GM21367 (cell line): ENCODE results near the gene LTBP4.
"Not testable (repeated sequence)": the region's sequence is repeated elsewhere in the genome, so short reads cannot be mapped to it uniquely, and the experiment has no call there.

ENCODE experiments used
- ATAC-seq: cut with Tn5 transposase; IDR thresholded peaks from one replicate; pipeline ENCODE4 v1.9.1; 2021; ENCODE audit not compliant: unreplicated experiment

Gene LTBP4

DNA sequence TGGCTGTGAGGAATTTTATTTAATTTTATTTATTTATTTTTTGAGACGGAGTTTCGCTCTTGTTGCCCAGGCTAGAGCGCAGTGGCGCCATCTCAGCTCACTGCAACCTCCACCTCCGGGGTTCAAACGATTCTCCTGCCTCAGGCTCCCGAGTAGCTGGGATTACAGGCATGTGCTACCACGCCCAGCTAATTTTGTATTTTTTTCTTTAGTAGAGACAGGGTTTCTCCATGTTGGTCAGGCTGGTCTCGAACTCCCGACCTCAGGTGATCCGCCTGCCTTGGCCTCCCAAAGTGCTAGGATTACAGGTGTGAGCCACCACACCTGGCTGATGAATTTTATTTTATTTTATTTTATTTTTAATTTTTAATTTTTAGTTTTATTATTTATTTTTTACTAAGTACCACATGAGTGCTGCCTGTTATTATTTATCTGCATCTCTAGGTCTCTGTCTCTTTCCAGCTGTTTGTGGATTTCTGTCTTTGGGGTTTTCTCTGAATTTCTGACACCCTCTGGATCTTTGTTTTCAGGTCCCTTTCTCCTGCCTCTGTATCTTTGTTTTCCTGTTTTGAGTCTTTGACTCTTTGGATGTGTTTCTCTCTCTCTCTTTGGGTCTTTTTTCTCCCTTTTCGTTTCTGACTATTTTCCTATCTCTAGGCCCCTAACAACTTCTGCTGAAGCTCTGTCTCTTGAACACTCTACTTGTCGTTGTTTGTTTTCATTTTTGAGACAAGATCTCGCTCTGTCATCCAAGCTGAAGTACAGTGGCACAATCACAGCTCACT is 23.4 kb downstream of the LTBP4 start:
- not testable (repeated sequence) for ATAC-seq

DNA sequence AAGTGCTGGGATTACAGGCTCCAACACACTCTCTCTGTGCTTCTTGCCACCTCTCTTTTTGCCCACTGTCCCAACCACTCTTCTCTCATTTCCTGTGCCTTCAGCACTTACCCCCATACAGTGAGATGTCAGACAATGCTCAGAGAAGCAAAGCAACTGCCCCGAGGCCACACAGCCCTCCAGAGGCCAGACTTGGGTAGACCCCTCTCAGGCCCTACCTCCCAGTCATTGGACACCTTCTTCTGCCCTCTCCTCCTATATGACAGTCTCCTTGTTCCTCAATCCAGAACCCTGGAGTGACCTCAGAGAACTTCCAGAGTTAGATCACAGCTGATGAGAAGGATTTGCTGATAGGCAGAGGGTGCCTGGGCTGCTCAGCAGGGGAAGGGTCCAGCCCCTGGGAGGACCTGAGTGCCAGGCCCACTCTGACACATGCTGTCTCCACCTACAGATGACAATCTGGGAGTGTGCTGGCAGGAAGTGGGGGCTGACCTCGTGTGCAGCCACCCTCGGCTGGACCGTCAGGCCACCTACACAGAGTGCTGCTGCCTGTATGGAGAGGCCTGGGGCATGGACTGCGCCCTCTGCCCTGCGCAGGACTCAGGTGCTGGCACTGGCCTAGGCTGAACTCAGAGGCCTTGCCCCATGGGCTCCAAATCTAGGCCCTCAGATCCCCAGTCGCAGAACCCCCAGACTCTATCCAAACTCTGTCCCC is 24.4 kb downstream of the LTBP4 start:
- no peak for ATAC-seq

DNA sequence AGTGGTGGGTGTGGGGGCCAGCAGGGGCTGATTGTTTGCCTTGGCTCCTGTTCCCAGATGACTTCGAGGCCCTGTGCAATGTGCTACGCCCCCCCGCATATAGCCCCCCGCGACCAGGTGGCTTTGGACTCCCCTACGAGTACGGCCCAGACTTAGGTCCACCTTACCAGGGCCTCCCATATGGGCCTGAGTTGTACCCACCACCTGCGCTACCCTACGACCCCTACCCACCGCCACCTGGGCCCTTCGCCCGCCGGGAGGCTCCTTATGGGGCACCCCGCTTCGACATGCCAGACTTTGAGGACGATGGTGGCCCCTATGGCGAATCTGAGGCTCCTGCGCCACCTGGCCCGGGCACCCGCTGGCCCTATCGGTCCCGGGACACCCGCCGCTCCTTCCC is 25.7 kb downstream of the LTBP4 start:
- ATAC-seq, result no peak

DNA sequence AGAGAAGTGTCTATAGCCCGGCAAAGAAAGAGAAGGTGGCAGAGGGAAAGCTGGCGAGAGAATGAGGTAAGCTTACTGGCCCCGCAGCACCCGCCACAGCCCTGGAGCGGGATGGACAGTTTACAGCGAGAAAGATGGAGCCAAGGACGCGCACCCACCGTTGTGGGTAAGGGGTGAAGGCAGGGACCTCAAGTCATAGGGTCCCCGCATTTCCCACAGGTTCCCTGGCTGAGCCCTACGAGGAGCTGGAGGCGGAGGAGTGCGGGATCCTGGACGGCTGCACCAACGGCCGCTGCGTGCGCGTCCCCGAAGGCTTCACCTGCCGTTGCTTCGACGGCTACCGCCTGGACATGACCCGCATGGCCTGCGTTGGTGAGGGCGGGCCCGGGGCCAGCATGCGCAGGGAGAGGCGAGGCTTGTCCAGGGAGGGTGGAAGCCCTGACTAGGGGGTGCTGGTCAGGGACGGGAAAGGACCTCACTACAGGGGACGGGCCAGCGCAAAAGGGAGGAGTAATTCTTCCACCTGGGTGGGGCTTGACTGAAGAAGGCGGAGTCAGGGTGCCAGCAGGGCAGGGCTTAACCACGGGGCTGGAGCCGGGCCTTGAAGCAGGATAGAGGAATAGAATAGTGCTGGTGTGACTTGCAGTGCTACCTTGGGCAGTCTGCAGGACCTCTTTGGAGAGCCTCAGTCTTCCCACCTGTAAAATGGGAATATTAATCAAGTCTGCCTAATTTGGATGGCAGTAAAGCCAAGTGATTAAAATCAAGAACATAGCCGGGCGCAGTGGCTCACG is 26.5 kb downstream of the LTBP4 start:
- no peak for ATAC-seq

DNA sequence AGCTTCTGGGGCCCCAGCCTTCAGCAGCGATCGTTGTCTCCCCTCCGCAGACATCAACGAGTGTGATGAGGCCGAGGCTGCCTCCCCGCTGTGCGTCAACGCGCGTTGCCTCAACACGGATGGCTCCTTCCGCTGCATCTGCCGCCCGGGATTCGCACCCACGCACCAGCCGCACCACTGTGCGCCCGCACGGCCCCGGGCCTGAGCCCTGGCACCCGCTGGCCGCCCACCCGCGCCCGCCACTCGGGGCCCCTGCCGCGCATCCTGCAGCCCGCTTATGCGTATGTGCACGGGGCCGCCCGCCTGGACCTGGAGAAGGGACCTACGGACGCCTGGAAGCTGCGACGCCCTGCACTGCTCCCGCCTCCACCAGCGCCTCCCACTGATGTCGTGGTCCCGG is 28.2 kb downstream of the LTBP4 start:
- no peak for ATAC-seq

DNA sequence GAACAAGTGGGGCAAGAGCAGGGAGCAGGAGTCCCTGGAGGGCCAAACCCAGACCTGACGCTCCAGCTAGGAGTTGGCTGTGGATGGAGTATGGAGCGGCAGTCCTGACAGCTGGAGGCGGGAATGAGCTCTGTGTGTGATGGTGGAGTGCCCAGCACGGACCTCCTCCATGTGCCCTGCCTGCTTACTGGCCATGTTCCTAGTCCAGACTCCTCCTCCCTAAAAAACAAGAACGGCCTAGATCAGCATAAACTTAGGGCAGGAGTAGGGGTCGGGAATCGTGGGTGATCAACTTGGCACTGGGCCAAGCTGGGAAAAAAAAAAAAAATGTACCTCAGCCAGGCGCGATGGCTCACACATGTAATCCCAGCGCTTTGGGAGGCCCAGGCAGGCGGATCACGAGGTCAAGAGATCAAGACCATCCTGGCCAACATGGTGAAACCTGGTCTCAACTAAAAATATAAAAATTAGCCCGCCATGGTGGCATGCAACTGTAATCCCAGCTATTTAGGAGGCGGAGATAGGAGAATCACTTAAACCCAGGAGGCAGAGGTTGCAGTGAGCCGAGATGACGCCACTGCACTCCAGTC is 29.5 kb downstream of the LTBP4 start:
- no peak for ATAC-seq

DNA sequence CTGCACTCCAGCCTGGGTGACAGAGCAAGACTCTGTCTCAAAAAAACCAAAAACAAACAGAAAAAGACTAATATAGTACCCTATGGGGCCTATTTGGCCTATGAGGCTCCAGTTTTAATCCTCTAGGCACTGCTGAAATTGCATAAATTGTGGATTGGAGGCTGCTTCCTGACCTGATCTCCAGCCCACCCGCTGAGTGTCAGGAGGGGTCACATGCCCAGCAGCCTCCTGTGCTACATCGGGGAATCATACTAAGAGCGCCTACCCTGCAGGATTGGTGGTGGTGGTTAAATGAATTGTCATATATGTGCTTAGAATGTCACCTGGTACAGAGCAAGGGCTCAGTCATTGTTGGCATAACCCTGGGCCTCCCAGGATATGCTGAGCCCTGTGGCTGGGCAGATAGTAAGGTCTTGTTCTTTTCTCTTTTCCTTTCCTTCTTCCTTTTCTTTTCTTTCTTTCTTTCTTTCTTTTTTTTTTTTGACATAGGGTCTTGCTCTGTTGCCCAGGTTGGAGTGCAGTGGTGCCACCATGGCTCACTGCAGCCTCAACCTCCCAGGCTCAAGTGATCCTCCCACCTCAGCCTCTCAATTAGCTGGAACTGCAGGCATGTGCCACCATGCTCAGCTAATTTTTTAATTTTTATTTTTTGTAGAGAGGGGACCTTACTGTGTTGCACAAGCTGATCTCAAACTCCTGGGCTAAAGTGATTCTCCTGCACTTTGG is 31.3 kb downstream of the LTBP4 start:
- ATAC-seq, result no peak

DNA sequence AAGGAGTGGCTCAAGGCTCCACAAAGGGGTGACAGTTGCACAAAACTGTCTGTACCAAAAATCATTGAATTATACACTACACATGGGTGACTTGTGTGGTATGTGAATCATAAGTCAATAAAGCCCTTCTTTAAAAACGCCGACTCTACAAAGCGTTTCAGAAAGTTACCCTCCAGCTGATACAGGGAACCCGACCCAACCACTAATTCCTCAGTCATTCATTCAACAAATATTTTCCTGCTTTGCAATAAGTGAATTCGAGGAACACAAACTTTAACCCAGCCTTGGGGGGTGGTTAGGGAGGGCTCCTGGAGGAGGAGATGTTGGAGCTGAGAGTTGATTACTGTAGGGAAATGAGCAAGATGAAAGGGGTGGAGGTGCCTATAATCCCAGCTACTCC is 32.0 kb downstream of the LTBP4 start:
- no peak for ATAC-seq

DNA sequence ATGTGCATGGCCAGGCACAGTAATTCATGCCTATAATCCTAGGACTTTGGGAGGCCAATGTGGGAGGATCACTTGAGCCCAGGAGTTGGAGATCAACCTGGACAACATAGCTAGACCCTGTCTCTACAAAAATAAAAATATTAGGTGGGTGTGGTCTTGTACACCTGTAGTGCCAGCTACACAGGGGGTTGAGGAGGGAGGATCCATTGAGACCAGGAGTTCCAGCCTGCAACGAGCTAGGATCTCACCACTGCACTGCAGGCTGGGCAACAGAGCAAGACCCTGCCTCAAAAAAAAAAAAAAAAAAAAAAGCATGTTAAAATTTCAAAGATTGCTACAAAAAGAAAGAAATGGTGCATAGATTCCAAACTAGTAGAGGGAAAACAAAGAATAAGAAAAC is 37.2 kb downstream of the LTBP4 start:
- no peak for ATAC-seq

DNA sequence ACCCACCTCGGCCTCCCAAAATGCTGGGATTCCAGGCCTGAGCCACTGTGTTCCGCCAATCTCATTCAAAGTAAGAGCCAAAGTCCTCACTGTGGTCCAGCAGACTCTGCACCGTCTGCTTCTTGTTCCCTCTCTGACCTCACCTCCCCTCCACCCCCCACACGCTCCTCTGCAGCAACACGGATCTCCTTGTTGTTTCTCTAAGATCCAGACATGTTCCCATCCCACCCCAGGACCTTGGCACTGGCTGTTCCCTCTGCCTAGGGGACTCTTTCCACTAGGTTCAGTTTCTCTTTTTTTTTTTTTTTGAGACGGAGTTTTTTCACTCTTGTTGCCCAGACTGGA is 38.4 kb downstream of the LTBP4 start:
- ATAC-seq, result no peak

DNA sequence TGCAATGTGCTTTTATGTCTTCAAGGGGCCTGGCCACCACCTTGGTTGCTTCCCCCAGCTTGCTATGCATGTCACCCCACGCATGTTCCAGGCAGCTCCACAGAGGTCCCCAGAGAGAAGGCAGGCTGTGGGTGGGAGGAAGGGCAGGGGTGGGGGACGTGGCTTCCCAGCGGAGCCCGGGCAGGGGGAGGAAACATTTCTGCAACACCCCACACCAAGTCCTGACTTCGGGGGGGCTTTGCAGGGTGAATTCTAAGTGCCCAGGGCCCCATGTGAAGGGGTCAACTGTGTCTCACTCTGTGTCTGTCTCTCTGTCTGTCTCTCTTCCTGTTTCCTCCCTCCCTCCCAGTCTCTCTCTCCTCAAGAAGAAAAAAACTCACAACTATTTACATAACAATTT is 39.6 kb downstream of the LTBP4 start:
- no peak for ATAC-seq

DNA sequence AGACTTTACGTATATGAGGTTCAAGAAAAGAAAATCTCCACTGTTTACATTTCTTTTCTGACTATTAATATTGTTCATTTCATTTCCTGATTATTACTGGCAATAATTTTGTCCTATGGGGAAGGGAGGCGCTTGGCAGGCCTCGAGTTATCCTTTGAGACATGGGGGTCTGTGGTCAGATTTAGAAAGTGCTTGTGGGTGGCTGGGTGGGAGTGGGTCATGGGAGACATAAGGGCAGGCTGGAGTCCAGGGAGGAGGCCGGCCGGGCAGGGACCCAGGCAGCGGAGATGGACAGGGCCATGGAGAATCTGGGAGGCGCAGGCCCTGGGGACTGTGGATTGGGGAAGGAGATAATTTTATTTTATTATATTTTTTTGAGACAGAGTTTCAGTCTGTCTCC is 40.1 kb downstream of the LTBP4 start:
- no peak for ATAC-seq

DNA sequence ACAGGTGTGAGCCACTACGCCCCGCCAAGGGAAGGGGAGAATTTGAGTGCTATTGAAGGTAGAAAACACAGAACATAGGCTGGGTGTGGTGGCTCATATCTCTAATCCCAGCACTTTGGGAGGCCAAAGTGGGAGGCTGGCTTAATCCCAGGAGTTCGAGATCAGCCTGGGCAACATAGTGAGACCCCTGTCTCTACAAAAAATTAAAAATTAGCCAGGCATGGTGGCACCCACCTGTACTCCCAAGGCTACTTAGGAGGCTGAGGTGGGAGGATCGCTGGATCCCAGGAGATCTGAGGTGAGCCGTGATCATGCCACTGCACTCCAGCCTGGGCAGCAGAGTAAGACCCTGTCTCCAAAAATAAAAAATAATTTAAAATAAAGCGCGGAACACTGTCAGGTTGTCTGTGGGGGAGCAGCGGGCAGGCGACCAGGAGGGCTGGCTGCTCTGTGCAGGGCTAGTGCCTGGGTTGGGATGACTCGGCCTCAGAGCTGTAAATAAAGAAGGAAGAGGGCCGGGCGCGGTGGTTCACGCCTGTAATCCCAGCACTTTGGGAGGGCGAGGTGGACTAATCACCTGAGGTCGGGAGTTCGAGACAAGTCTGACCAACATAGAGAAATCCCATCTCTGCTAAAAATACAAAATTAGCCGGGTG is 41.0 kb downstream of the LTBP4 start:
- no peak for ATAC-seq

DNA sequence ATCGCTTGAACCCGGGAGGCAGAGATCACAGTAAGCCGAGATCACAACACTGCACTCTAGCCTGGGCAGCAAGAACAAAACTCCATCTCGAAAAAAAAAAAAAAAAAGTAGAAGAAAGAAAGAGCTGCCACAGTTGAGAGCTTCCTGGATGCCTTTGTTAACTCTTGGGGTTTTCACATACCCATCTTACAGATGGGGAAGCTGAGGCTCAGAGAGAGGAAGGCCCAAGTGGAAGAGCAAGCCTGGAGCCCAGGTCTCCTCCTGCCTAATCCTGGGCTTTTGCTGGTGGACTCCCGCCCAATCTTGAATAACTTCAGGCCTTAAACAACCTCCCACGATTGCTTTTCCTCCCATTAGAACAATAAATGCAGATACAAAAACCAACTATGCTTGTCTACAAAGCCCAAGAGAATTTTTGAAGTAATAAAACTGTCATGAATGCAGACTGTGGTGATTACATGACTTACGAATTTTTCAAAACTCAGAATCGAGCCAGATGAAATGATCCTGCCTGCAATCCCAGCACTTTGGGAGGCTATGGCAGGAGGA is 41.7 kb downstream of the LTBP4 start:
- no peak for ATAC-seq

DNA sequence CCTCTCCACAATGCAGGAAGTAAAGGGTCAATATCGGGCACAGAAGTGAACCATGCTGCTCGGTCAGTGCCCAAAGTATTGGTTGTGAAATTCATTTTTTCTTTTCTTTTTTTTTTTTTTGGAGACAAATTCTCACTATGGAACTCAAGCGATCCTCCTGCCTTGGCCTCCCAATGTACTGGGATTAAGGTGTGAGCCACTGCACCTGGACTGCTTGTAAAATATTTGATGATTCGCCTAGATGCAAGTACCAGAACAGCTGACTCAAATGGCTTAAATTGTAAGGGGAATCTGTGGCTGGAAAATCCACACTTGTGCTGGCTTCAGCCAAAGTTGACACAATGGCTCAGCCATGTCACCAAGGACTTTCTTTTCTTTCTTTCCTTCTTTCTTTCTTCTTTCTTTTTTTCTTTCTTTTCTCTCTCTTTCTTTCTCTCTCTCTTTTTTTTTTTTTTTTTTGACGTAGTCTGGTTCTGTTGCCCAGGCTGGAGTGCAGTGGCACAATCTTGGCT is 45.6 kb downstream of the LTBP4 start:
- ATAC-seq, result no peak

DNA sequence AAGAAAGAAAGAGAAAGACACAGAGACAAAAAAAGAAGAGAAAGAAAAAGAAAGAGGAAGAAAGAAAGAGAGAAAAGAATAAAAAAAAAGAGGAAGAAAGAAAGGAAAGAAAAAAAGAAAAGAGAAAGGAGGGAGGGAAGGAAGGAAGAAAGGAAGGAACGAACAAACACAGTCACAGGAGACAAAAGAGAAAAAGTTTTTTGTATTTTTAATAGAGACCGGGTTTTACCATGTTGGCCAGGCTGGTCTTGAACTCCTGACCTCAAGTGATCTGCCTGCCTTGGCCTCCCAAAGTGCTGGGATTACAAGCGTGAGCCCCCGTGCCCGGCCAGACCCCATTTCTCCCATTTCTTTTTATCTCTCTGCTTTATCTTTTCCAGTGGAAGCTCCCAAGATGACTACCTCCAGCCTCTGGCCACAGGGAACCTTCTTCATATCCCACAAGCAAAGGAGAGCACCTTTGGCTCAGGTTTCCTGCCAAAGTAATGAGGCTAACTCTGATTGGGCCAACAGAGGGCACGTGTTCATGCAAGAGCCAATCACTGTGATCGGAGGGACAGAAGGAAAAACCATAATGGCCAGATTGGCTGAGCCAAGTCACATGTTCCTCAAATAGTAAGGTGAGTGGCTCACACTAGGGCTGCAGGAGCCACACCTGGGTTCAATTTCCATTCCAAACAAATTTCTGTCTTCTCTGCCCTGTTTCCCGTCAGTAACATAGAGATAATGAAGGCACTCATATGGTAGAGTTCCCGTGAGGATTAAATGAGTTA is 48.9 kb downstream of the LTBP4 start:
- ATAC-seq, result not testable (repeated sequence)

DNA sequence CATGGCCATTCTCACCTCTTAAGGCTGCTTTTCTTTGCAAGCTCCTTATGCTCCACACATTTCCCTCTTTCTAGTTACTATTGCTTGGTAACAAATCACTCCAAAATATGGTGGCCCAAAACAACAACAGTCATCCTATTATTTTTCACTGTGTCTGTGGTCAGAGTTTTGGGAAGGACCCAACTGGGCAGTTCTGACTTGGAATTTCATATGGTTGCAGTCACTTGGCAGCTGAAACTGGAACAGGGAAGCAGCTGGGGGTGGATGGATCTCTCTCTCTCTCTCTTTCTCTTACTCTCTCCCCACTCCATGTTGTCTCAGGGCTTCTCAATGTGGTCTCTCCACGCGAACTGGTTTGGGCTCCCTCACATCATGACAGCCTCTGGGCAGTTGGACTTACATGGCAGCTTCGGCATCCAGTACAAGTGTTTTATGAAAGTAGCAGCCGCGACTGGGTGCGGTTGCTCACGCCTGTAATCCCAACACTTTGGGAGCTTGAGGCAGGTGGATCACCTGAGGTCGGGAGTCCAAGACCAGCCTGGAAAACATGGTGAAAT is 49.7 kb downstream of the LTBP4 start:
- no peak for ATAC-seq

DNA sequence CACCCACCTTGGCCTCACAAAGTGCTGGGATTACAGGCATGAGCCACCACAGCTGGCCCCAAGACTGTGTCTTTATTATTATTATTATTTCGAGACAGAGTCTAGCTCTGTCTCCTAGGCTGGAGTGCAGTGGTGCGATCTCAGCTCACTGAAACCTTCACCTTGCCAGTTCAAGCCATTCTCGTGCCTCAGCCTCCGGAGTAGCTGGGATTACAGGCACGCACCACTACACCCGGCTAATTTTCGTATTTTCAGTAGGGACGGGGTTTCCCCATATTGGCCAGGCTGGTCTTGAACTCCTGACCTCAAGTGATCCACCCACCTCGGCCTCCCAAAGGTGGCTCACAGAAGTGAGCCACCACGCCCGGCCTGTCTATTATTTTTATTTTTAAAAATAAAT is 51.1 kb downstream of the LTBP4 start:
- not testable (repeated sequence) for ATAC-seq

DNA sequence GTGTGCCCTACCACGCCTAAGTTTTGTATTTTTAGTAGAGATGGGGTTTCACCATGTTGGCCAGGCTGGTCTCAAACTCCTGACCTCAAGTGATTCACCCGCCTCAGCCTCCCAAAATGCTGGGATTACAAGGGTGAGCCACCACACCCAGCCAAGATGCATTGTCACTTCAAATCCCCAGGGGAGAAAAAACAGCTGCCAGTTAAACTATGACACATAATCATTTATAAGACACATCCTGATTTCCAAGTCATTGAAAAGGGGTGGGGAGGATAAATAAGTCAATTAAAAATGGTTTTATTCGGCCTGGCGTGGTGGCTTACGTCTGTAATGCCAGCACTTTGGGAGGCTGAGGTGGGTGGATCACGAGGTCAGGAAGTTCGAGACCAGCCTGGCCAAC is 54.5 kb downstream of the LTBP4 start:
- not testable (repeated sequence) for ATAC-seq
